ENCODE measurements around the gene PLCB1.

DNA sequence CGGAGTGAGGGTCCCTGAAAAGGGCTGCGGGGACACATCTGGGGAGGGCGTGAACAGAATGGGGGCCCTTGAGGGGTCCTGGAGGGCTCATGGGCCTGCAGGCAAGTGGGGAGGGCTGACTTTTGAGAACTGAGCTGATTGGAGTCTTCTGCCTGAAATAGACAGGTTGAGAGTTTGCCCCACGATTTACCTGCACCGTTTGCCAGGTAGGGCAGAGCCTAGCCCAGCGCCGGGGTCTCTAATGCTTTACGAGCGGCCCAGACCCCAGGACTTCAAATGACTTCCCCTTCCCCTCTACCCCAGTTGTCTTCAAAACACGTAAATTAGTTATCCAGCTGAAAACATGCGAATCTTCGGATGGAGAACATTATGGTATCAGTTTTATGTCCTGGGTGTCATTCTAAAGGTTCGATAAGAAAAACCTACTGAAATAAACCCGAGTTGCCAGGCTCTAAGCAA is 1.3 kb downstream of the PLCB1 start:
- no peak for TF ChIP-seq GATA3 (IDR thresholded peaks at IDR 0.05; ENCODE audit: low read depth, low read length)
- no peak for TF ChIP-seq GATA2 (IDR thresholded peaks at IDR 0.05; ENCODE audit: low read depth, low read length)
